ENCODE measurements around the gene ZNF586. TPM values are rescaled to one million over a fixed set of nuclear protein-coding genes. Genes with fewer than 3 reads are reported as not detected.

Gene ZNF586
- total RNA-seq, 1 experiment from 2014 or later: 13.2 TPM

GRCh38 chr19:57800696-57801095 is 31.2 kb downstream of the ZNF586 start:
- H3F3A ChIP-seq (ENCODE audit: low read length, unreplicated experiment): no peaks in the 10 kb centered on the region
- no peaks in the 10 kb centered on the region for H3K27me3 ChIP-seq (ENCODE audit: low read length)
- intact Hi-C loops (cut with micrococcal nuclease): loop anchor here (5.0 kb wide), 1 partner anchor 33 kb away; the partner anchor contains the start of gene ZNF586
- POLR2A ChIA-PET (ENCODE audit: unreplicated experiment): no interaction called here
- H3K9ac ChIP-seq (ENCODE audit: low read length): no peak overlapping the region
- DNase-seq: no peak
- no peaks in the 10 kb centered on the region for H3K9me3 ChIP-seq (ENCODE audit: low read length)
- no peaks in the 10 kb centered on the region for H3K9me2 ChIP-seq (replicated peaks; ENCODE audit: low read length)
- H3K4me2 ChIP-seq (ENCODE audit: low read length): no peak overlapping the region
- peaks cover 38% of the 10 kb centered on the region for H3K4me1 ChIP-seq (ENCODE audit: insufficient read depth, low read length)
- H2AFZ ChIP-seq (ENCODE audit: low read length): no peak overlapping the region
- no peak for ATAC-seq
- peaks cover 7% of the 10 kb centered on the region; the same call in 1 of the 2 replicates for H3K79me2 ChIP-seq (ENCODE audit: low read length)
- H3K27ac ChIP-seq (ENCODE audit: low read length): no peak overlapping the region
- no TSS peak for BruUV-seq (replicated peaks)
- TF ChIP-seq EZH2phosphoT487 (IDR thresholded peaks at IDR 0.05; ENCODE audit: borderline replicate concordance, low read length) (no peak), CTCF (conservative IDR thresholded peaks at IDR 0.05; ENCODE audit: low read depth, low read length) (no peak), EZH2 (IDR thresholded peaks at IDR 0.05; ENCODE audit: low read length, unreplicated experiment) (no peak)
- H4K20me1 ChIP-seq (ENCODE audit: low read length): no peaks in the 10 kb centered on the region
- H3K36me3 ChIP-seq (ENCODE audit: low read depth, low read length): peaks cover 9% of the 10 kb centered on the region
- CTCF ChIA-PET: no interaction called here
- H3K4me3 ChIP-seq (ENCODE audit: low read length): no peak overlapping the region

GRCh38 chr19:57802269-57802668 is 32.8 kb downstream of the ZNF586 start:
- BruUV-seq (replicated peaks): no TSS peak
- Histone ChIP-seq H3F3A (ENCODE audit: low read length, unreplicated experiment) (no peaks in the 10 kb centered on the region), H3K27ac (ENCODE audit: low read length) (peak overlapping the region; percentile 21), H3K9me3 (ENCODE audit: low read length) (no peaks in the 10 kb centered on the region), H3K27me3 (ENCODE audit: low read length) (no peaks in the 10 kb centered on the region), H3K4me2 (ENCODE audit: low read length) (peak overlapping the region; percentile 9; the same call in 1 of the 2 replicates), H4K20me1 (ENCODE audit: low read length) (no peaks in the 10 kb centered on the region), H3K79me2 (ENCODE audit: low read length) (peaks cover 15% of the 10 kb centered on the region; the same call in 1 of the 2 replicates), H3K36me3 (ENCODE audit: low read depth, low read length) (peaks cover 6% of the 10 kb centered on the region), H3K4me3 (ENCODE audit: low read length) (no peak overlapping the region), H3K4me1 (ENCODE audit: insufficient read depth, low read length) (peaks cover 40% of the 10 kb centered on the region), H3K9me2 (replicated peaks; ENCODE audit: low read length) (no peaks in the 10 kb centered on the region), H3K9ac (ENCODE audit: low read length) (no peak overlapping the region), H2AFZ (ENCODE audit: low read length) (no peak overlapping the region)
- DNase-seq (no peak), ATAC-seq (no peak)
- POLR2A ChIA-PET (ENCODE audit: unreplicated experiment): interaction anchor here (0.6 kb wide), 1 partner anchor 13 kb away, joined by 3 read pairs; no protein-coding TSS in a partner anchor
- intact Hi-C loops (cut with micrococcal nuclease): loop anchor here (5.0 kb wide), 1 partner anchor 35 kb away; the partner anchor contains the start of gene ZNF586
- CTCF ChIA-PET: interaction anchor here (0.5 kb wide), 1 partner anchor 14 kb away, joined by 3 read pairs; no protein-coding TSS in a partner anchor
- TF ChIP-seq EZH2 (IDR thresholded peaks at IDR 0.05; ENCODE audit: low read length, unreplicated experiment) (no peak), EZH2phosphoT487 (IDR thresholded peaks at IDR 0.05; ENCODE audit: borderline replicate concordance, low read length) (no peak), CTCF (conservative IDR thresholded peaks at IDR 0.05; ENCODE audit: low read depth, low read length) (no peak)

- CTCF ChIA-PET: no interaction called here
- peak overlapping the region; percentile 39 for H3K9ac ChIP-seq (ENCODE audit: low read length)
- ATAC-seq (peak; percentile 2; the same call in 1 of the 2 replicates), DNase-seq (no peak)
- peak overlapping the region; percentile 70 for H2AFZ ChIP-seq (ENCODE audit: low read length)
- H3K9me3 ChIP-seq (ENCODE audit: low read length): no peaks in the 10 kb centered on the region
- intact Hi-C loops (cut with micrococcal nuclease): loop anchor here (5.0 kb wide), 1 partner anchor 36 kb away; the partner anchor contains the start of gene ZNF586
- H3K4me1 ChIP-seq (ENCODE audit: insufficient read depth, low read length): peaks cover 40% of the 10 kb centered on the region
- peak overlapping the region; percentile 62 for H3K4me3 ChIP-seq (ENCODE audit: low read length)
- peak overlapping the region; percentile 82 for H3K4me2 ChIP-seq (ENCODE audit: low read length)
- TF ChIP-seq EZH2phosphoT487 (IDR thresholded peaks at IDR 0.05; ENCODE audit: borderline replicate concordance, low read length): no peak
- TF ChIP-seq CTCF (conservative IDR thresholded peaks at IDR 0.05; ENCODE audit: low read depth, low read length): no peak
- TF ChIP-seq EZH2 (IDR thresholded peaks at IDR 0.05; ENCODE audit: low read length, unreplicated experiment): no peak
- no TSS peak for BruUV-seq (replicated peaks)
- H3F3A ChIP-seq (ENCODE audit: low read length, unreplicated experiment): no peaks in the 10 kb centered on the region
- peaks cover 7% of the 10 kb centered on the region for H3K36me3 ChIP-seq (ENCODE audit: low read depth, low read length)
- POLR2A ChIA-PET (ENCODE audit: unreplicated experiment): no interaction called here
- H4K20me1 ChIP-seq (ENCODE audit: low read length): no peaks in the 10 kb centered on the region
- no peaks in the 10 kb centered on the region for H3K9me2 ChIP-seq (replicated peaks; ENCODE audit: low read length)
- no peaks in the 10 kb centered on the region for H3K27me3 ChIP-seq (ENCODE audit: low read length)
- H3K79me2 ChIP-seq (ENCODE audit: low read length): peaks cover 16% of the 10 kb centered on the region; the same call in 1 of the 2 replicates
- peak overlapping the region; percentile 64 for H3K27ac ChIP-seq (ENCODE audit: low read length)
Observed at GRCh38 chr19:57803265-57803593, 33.8 kb downstream of the ZNF586 start.
